ENCODE results near the gene TTC1.
"Not testable (repeated sequence)": the region's sequence is repeated elsewhere in the genome, so short reads cannot be mapped to it uniquely, and the experiment has no call there.

The TTC1 gene

GRCh38 chr5:160040471-160040835 lies 31.5 kb downstream of the TTC1 start:
- DNase-seq (ENCODE audit: low spot score): no peak

GRCh38 chr5:160042671-160043070 lies 33.7 kb downstream of the TTC1 start:
- DNase-seq (ENCODE audit: low spot score): no peak

- DNase-seq (ENCODE audit: low spot score): no peak
These were observed 35.5 kb downstream of the TTC1 start for GRCh38 chr5:160044391-160044804.

- no peak for DNase-seq (ENCODE audit: low spot score)
These were observed 36.0 kb downstream of the TTC1 start for GRCh38 chr5:160044967-160045366.

GRCh38 chr5:160047423-160047822 lies 38.5 kb downstream of the TTC1 start:
- DNase-seq (ENCODE audit: low spot score): no peak

GRCh38 chr5:160048131-160048530 lies 39.2 kb downstream of the TTC1 start:
- no peak for DNase-seq (ENCODE audit: low spot score)

GRCh38 chr5:160049099-160049498 lies 40.2 kb downstream of the TTC1 start:
- no peak for DNase-seq (ENCODE audit: low spot score)

- DNase-seq (ENCODE audit: low spot score): no peak
These were observed 45.1 kb downstream of the TTC1 start for GRCh38 chr5:160054047-160054446.

GRCh38 chr5:160054831-160055230 lies 45.9 kb downstream of the TTC1 start:
- DNase-seq (ENCODE audit: low spot score): no peak

- DNase-seq (ENCODE audit: low spot score): no peak
These were observed 48.3 kb downstream of the TTC1 start for GRCh38 chr5:160057256-160057655.

GRCh38 chr5:160060001-160060400 lies 51.1 kb downstream of the TTC1 start:
- no peak for DNase-seq (ENCODE audit: low spot score)

GRCh38 chr5:160061770-160062169 lies 52.8 kb downstream of the TTC1 start:
- no peak for DNase-seq (ENCODE audit: low spot score)

GRCh38 chr5:160064417-160064810 lies 55.5 kb downstream of the TTC1 start:
- no peak for DNase-seq (ENCODE audit: low spot score)

GRCh38 chr5:160064995-160065614 lies 56.2 kb downstream of the TTC1 start:
- no peak for DNase-seq (ENCODE audit: low spot score)

GRCh38 chr5:160069120-160069519 lies 60.2 kb downstream of the TTC1 start:
- DNase-seq (ENCODE audit: low spot score): not testable (repeated sequence)

GRCh38 chr5:160071516-160071915 lies 62.6 kb downstream of the TTC1 start:
- no peak for DNase-seq (ENCODE audit: low spot score)

- no peak for DNase-seq (ENCODE audit: low spot score)
These were observed 63.0 kb downstream of the TTC1 start for GRCh38 chr5:160071916-160072315.

- no peak for DNase-seq (ENCODE audit: low spot score)
These were observed 66.1 kb downstream of the TTC1 start for GRCh38 chr5:160075073-160075472.

- DNase-seq (ENCODE audit: low spot score): no peak
These were observed 68.1 kb downstream of the TTC1 start for GRCh38 chr5:160076997-160077396.

- no peak for DNase-seq (ENCODE audit: low spot score)
These were observed 70.8 kb downstream of the TTC1 start for GRCh38 chr5:160079753-160080152.

GRCh38 chr5:160081495-160081894 lies 72.6 kb downstream of the TTC1 start:
- no peak for DNase-seq (ENCODE audit: low spot score)

- DNase-seq (ENCODE audit: low spot score): no peak
These were observed 73.9 kb downstream of the TTC1 start for GRCh38 chr5:160082614-160083500.

- DNase-seq (ENCODE audit: low spot score): no peak
These were observed 74.6 kb downstream of the TTC1 start for GRCh38 chr5:160083501-160083900.

- DNase-seq (ENCODE audit: low spot score): no peak
These were observed 75.2 kb downstream of the TTC1 start for GRCh38 chr5:160084144-160084543.
